Retinal pigment epithelial cell (primary cell): ENCODE measurements around the gene RMND5A.

Experiments used
- DNase-seq: peaks from one replicate; pipeline ENCODE4 v3.0.0-alpha.2; 2010; ENCODE audit warnings: low read depth
- H3K4me3 ChIP-seq: 2 replicates; pipeline ENCODE4 v1.5.1; 2011; ENCODE audit warnings: mild to moderate bottlenecking, low read length, control low read depth, moderate library complexity
- TF ChIP-seq, protein P1 (sequence below): conservative IDR thresholded peaks from 2 replicates; pipeline ENCODE4 v1.5.1; 2011; ENCODE audit warnings: low read depth, low read length, control low read depth, inconsistent platforms

The RMND5A gene

GRCh38 chr2:86790676-86791572 lies 70.8 kb downstream of the RMND5A start, which contains the start of gene CD8A:
Gene CD8A (minus strand): TSS chr2:86790913. CDS start chr2:86790825, 88 bp downstream.
- H3K4me3 ChIP-seq, result no peak within 1 kb of the TSS
- DNase-seq, result no peak
- TF ChIP-seq, protein P1, sequence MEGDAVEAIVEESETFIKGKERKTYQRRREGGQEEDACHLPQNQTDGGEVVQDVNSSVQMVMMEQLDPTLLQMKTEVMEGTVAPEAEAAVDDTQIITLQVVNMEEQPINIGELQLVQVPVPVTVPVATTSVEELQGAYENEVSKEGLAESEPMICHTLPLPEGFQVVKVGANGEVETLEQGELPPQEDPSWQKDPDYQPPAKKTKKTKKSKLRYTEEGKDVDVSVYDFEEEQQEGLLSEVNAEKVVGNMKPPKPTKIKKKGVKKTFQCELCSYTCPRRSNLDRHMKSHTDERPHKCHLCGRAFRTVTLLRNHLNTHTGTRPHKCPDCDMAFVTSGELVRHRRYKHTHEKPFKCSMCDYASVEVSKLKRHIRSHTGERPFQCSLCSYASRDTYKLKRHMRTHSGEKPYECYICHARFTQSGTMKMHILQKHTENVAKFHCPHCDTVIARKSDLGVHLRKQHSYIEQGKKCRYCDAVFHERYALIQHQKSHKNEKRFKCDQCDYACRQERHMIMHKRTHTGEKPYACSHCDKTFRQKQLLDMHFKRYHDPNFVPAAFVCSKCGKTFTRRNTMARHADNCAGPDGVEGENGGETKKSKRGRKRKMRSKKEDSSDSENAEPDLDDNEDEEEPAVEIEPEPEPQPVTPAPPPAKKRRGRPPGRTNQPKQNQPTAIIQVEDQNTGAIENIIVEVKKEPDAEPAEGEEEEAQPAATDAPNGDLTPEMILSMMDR, result no peak

DNA sequence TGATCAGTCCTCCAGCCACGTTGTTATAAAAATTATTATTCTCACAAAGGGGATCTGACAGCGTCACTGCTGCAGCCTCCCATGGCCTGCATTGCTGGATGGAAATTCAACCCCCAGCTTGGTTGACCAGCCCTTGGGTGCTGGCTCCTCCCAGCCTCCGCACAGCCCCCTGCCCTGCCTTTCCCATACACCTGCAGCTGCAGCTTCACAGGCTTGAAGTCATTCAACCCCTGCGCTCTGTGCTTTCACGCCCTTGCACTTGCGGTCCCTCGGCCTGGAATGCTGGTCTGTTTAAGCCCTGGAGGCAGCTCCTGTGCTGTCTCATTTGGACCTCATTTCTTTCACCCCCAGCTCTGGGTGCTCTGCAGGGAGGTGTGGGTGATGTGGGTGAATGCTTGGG lies 71.5 kb downstream of the RMND5A start:
- no peak for DNase-seq
- H3K4me3 ChIP-seq, result no peak overlapping the region
- TF ChIP-seq, protein P1, result no peak

GRCh38 chr2:86793752-86794151 lies 73.7 kb downstream of the RMND5A start:
- TF ChIP-seq, protein P1, result no peak
- no peak overlapping the region for H3K4me3 ChIP-seq
- no peak for DNase-seq

DNA sequence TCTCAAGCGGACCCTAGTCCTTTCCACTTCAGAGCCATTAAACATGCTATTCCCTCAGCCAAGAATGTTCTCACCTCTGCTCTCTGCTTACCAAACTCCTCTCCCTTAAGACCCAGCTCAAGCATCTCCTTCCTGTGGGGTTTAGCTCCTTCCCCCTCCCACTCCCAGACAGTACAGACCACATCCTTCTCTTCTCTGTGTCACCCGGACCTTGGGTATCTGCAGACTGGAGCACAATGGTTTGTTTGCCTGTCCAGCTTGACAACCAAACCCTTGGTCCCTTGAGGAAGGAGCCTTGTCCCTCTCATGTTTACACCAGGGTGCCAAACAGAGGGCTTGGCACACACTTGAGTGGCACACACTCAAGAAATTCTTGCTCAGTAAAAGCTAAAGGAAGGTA lies 74.8 kb downstream of the RMND5A start:
- H3K4me3 ChIP-seq, result no peak overlapping the region
- DNase-seq, result no peak
- TF ChIP-seq, protein P1, result no peak

GRCh38 chr2:86800856-86801567 lies 80.9 kb downstream of the RMND5A start:
- TF ChIP-seq, protein P1, result no peak
- no peak for DNase-seq
- H3K4me3 ChIP-seq, result no peak overlapping the region

- DNase-seq, result no peak
- TF ChIP-seq, protein P1, result no peak
These were observed 86.2 kb downstream of the RMND5A start for GRCh38 chr2:86806059-86806857.

More at GRCh38 chr2:86806059-86806857, 86.2 kb downstream of the RMND5A start:
- H3K4me3 ChIP-seq, result no peak overlapping the region
